HepG2 (cell line): ENCODE data around the gene NOP56. TPM values are rescaled to one million over a fixed set of nuclear protein-coding genes. Genes with fewer than 3 reads are reported as not detected.

Experiments used
- ATAC-seq: fragments of 200-7000 bp; cut with Tn5 transposase; 3 replicates; pipeline ENCODE4 v1.9.1; 2020; ENCODE audit warnings: mild to moderate bottlenecking, moderate library complexity
- BruUV-seq: library from RNA; stranded (reverse); fragments of 400-500 nt; replicated peaks from 2 replicates; lab custom pipeline; 2021; lab: Mats Ljungman, UMichigan
- CTCF ChIA-PET: fragments of 300-600 bp; formaldehyde crosslinking; extraction: SDS; loops from one replicate; lab custom pipeline; 2021; ENCODE audit warnings: low total read pairs, inconsistent platforms, low intra/inter-chr PET ratio; lab: Yijun Ruan, JAX
- POLR2A ChIA-PET: fragments of 350-600 bp; sonication (Branson Sonifier 250); formaldehyde crosslinking; loops from one replicate; lab custom pipeline; 2020; ENCODE audit warnings: antibody characterized with exemption, inconsistent platforms; lab: Yijun Ruan, JAX
- DNase-seq: peaks from one replicate; pipeline ENCODE4 v3.0.0-alpha.2; 2015; ENCODE audit warnings: low spot score
- FAIRE-seq: peaks from 3 replicates; lab custom pipeline; 2011; peaks lifted over from hg19 to GRCh38; lab: Jason Lieb, UNC
- H2AFZ ChIP-seq: one replicate; pipeline ENCODE4 v1.6.1; 2011; ENCODE audit warnings: low read length, inconsistent platforms
- H3K27ac ChIP-seq: fragments of 300-600 bp; 3 replicates; pipeline ENCODE4 v1.8.0; 2011; ENCODE audit warnings: mixed run types, mild to moderate bottlenecking, mixed read lengths, low read length, inconsistent platforms; ENCODE audit not compliant: insufficient read depth; ENCODE audit errors: extremely low read length
- H3K27me3 ChIP-seq, 2 experiments: fragments of 200-600 bp in 1 of 2; 2 replicates in 1 of 2; 3 replicates in 1 of 2; pipeline versions ENCODE4 v1.6.0 to v1.8.0; 2011; ENCODE audit warnings: low read length in 2 of 2, mild to moderate bottlenecking in 2 of 2, moderate library complexity in 2 of 2, inconsistent platforms in 1 of 2; ENCODE audit not compliant: insufficient read depth in 2 of 2, control insufficient read depth in 1 of 2
- H3K36me3 ChIP-seq, 2 experiments: fragments of 200-600 bp in 1 of 2; replicated peaks in 1 of 2; 2 replicates in 1 of 2; 3 replicates in 1 of 2; pipeline versions ENCODE4 v1.5.1 to v1.8.0; 2011; ENCODE audit warnings: low read length in 2 of 2, inconsistent platforms in 1 of 2; ENCODE audit not compliant: insufficient read depth in 2 of 2, control insufficient read depth in 1 of 2
- H3K4me1 ChIP-seq: 2 replicates; pipeline ENCODE4 v1.5.1; 2012; ENCODE audit warnings: low read length, inconsistent platforms; ENCODE audit not compliant: insufficient read depth
- H3K4me2 ChIP-seq: 2 replicates; pipeline ENCODE4 v1.6.0; 2011; ENCODE audit warnings: low read depth, low read length, inconsistent platforms
- H3K4me3 ChIP-seq, 3 experiments: fragments of 200-600 bp in 1 of 3; sonication (generic), shearing (Covaris generic) in 1 of 3; replicated peaks in 1 of 3; 2 replicates each; pipeline ENCODE4 v1.5.1; 2011 to 2016; ENCODE audit warnings: low read length in 3 of 3, inconsistent platforms in 2 of 3, low read depth in 2 of 3, mild to moderate bottlenecking in 2 of 3, control low read depth in 1 of 3, mixed read lengths in 1 of 3; ENCODE audit not compliant: insufficient read depth in 1 of 3
- H3K79me2 ChIP-seq: one replicate; pipeline ENCODE4 v1.6.1; 2011; ENCODE audit warnings: low read length, inconsistent platforms; ENCODE audit not compliant: insufficient read depth
- H3K9ac ChIP-seq: 2 replicates; pipeline ENCODE4 v1.6.0; 2011; ENCODE audit warnings: mild to moderate bottlenecking, low read depth, low read length, inconsistent platforms; ENCODE audit not compliant: insufficient read depth
- H3K9me3 ChIP-seq: 2 replicates; pipeline ENCODE4 v1.5.1; 2012; ENCODE audit warnings: mild to moderate bottlenecking, low read length
- H4K20me1 ChIP-seq: 2 replicates; pipeline ENCODE4 v1.6.0; 2011; ENCODE audit warnings: inconsistent platforms, mild to moderate bottlenecking, low read length, moderate library complexity; ENCODE audit not compliant: insufficient read depth
- HMGXB4 ChIP-seq, 2 experiments: sonication (generic) in 1 of 2; formaldehyde crosslinking in 1 of 2; IDR thresholded peaks; 2 replicates each; pipeline versions ENCODE4 v1.4.0 to v1.6.1; 2018 to 2020; ENCODE audit warnings: missing genetic modification reagents in 2 of 2, borderline replicate concordance in 1 of 2, low read depth in 1 of 2, mild to moderate bottlenecking in 1 of 2, missing biosample characterization in 1 of 2
- HNRNPH1 ChIP-seq: fragments of 200-400 bp; formaldehyde crosslinking; optimal IDR thresholded peaks from 2 replicates; pipeline ENCODE3; 2017; ENCODE audit warnings: mild to moderate bottlenecking, low read depth, low read length
- IKZF1 ChIP-seq: fragments of 450-650 bp; IDR thresholded peaks from 2 replicates; pipeline ENCODE4 v1.7.1; 2016
- NR3C1 ChIP-seq: sonication (generic); formaldehyde crosslinking; IDR thresholded peaks from 2 replicates; pipeline ENCODE4 v1.4.0; 2020; ENCODE audit warnings: missing genetic modification reagents
- ZBTB8A ChIP-seq: sonication (generic); formaldehyde crosslinking; IDR thresholded peaks from 2 replicates; pipeline ENCODE4 v1.4.0; 2020; ENCODE audit warnings: mild to moderate bottlenecking, low read depth, missing genetic modification reagents, borderline replicate concordance
- ZNF407 ChIP-seq: sonication (generic); formaldehyde crosslinking; IDR thresholded peaks from one replicate; pipeline ENCODE4 v1.5.1; 2020; ENCODE audit warnings: mild to moderate bottlenecking, missing genetic modification reagents; ENCODE audit errors: not compliant biosample characterization
- WGBS: methylation state at CpG from one replicate; pipeline ENCODE4 v1.1.6; 2017; ENCODE audit warnings: low lambda C conversion rate; 5-methylcytosine and 5-hydroxymethylcytosine counted together
- in situ Hi-C: cut with HindIII; loops from 2 replicates; pipeline ENCODE4 v1.10.0; 2017; ENCODE audit warnings: low pct_unique_long_range_greater_than_20kb; ENCODE audit not compliant: extremely low pct_ligation_motif_present
- intact Hi-C: fragments of 100-400 bp; cut with micrococcal nuclease; formaldehyde crosslinking; loops from one replicate; pipeline ENCODE4 v1.10.0; 2022; ENCODE audit not compliant: unreplicated experiment
- polyA plus RNA-seq, 8 experiments: library from polyadenylated mRNA; depleted of rRNA in 3 of 8; stranded (reverse) in 7 of 8; unstranded in 1 of 8; fragments of >200 nt; fragmentation: Illumina TruSeq in 4 of 8; extraction: Trizol in 4 of 8; gene quantifications; 2 replicates each; pipeline versions ENCODE4 v1.2.1 to v1.2.3, GENCODE V29; 2011 to 2016; ENCODE audit warnings: low read depth in 4 of 8, missing spikeins in 1 of 8, mixed read lengths in 1 of 8; ENCODE audit not compliant: insufficient read depth in 1 of 8
- total RNA-seq, 5 experiments: library from RNA; depleted of rRNA; stranded (reverse); fragments of >200 nt; fragmentation: Illumina TruSeq; extraction: Trizol; gene quantifications; 2 replicates each; pipeline ENCODE4 v1.2.3, GENCODE V29; 2016; ENCODE audit warnings: low read depth in 1 of 5

The NOP56 gene
- total and polyA plus RNA-seq, 2 of the 13 experiments (the other 11 are each of a cell fraction or from before 2014, with no cell fraction given), result 369 to 1,116 TPM

GRCh38 chr20:2691663-2692035 lies 39.2 kb downstream of the NOP56 start (continued):
- TF ChIP-seq ZBTB8A (CRISPR knock-in tag), result 0 out of 2 replicates have a peak, but pooled peaks have one; percentile 10
- TF ChIP-seq NR3C1 (CRISPR knock-in tag), result no peak
- no peak for TF ChIP-seq HNRNPH1

- H3K4me1 ChIP-seq, result peaks cover 16% of the 10 kb centered on the region
- H3K27ac ChIP-seq, result no peak within 1 kb of the TSS
- no peaks in the 10 kb centered on the region for H3K79me2 ChIP-seq
- intact Hi-C loops, result no loop called here
- no peak within 1 kb of the TSS for H2AFZ ChIP-seq
- ChIA-PET CTCF (no interaction called here), POLR2A (interaction anchor here (1.0 to 1.4 kb wide), 2 partner anchors 28 to 40 kb away, joined by 3 to 4 read pairs; partner anchors contain the start of genes IDH3B and NOP56)
- no peaks in the 10 kb centered on the region for H3K9me3 ChIP-seq
- peak within 1 kb of the TSS; percentile 90 for H3K4me2 ChIP-seq
- no TSS peak for BruUV-seq
- WGBS, result 6% methylated on average over 53 of the region's 106 CpGs
- peak within 1 kb of the TSS; percentile 40; the same call in 1 of the 2 replicates for H3K9ac ChIP-seq
- in situ Hi-C loops, result no loop called here
- H3K27me3 ChIP-seq, result peaks cover 29 to 85% of the 10 kb centered on the region in 2 experiments
- H3K4me3 ChIP-seq, result peak within 1 kb of the TSS; percentile 14 to 72 (median 47); a peak in 5 of 6 replicates
- H4K20me1 ChIP-seq, result peaks cover 6% of the 10 kb centered on the region; the same call in 1 of the 2 replicates
- FAIRE-seq (no peak), DNase-seq (no peak), ATAC-seq (peak; percentile 15)
- H3K36me3 ChIP-seq, result no peaks in the 10 kb centered on the region
- TF ChIP-seq IKZF1, result no peak
- TF ChIP-seq ZNF407 (CRISPR knock-in tag), result no peak
- peak in 1 of 2 experiments; percentile 45; a peak in 1 of 4 replicates for TF ChIP-seq HMGXB4 (CRISPR knock-in tag; IDR thresholded peaks at IDR 0.05; ENCODE audit: borderline replicate concordance in 1 of 2, low read depth in 1 of 2)
Measured at GRCh38 chr20:2692036-2692885, 39.8 kb downstream of the NOP56 start, which contains the start of gene EBF4. TSS of gene EBF4 (plus strand) at chr20:2692780. CDS start at chr20:2693646, 866 bp downstream.
